HG03558 (cell line): Measurements from ENCODE around the gene TBC1D22A.

ENCODE experiments used
- ATAC-seq: cut with Tn5 transposase; IDR thresholded peaks from one replicate; pipeline ENCODE4 v1.9.1; 2021; ENCODE audit warnings: moderate number of reproducible peaks; ENCODE audit not compliant: unreplicated experiment; ENCODE audit errors: extremely low read depth

The TBC1D22A gene

GRCh38 chr22:47014636-47015345 lies 252.3 kb downstream of the TBC1D22A start:
- ATAC-seq: no peak

DNA sequence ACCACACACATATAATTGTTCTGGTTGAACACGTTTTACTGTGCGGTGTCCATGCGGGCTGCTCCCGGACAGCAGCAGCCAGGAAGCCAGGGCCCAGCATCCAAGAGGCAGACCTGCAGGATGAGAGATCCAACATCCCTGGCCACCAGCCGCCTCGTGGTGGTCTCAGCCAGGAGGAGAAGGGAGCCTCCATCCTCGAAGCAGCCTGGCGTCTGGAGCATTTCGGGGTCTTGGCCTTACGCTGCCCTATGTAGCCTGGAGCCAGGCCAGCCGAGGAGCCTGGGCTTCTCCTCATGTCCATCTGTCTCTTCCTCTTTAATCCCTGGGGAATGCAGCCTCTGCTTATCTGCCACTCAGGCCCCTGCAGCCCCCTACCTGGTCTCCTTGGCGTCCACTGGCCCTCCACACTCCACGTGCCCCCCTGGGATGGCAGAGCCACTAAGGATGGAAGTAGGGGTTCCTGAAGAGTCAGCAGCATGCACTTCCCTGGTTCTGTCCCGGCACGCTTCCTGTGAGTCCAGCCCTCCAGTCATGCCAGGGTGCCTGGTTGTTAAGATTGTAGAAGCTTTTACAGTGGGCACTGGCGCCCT lies 253.2 kb downstream of the TBC1D22A start:
- no peak for ATAC-seq

DNA sequence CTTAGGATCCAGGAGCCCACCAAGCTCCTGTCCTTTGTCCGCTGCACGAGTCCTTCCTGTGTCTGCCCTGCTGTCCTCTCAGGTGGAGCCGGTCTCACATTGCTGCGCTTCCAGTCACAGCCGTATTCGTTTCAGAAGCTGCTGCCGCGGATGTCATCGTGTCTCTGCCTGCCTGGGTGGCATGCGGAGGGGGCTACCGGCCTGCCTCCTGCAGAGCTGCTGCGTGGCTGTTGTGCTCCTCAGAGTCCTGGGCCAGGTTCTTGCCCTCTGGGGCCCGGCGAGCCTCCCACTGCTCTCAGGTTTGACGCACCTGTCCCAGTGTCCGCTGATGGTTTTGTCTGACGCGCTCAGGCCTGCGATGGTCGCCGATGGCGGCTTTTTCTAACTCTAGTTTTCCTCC lies 254.2 kb downstream of the TBC1D22A start:
- ATAC-seq: no peak

GRCh38 chr22:47017245-47017644 lies 254.8 kb downstream of the TBC1D22A start:
- no peak for ATAC-seq

DNA sequence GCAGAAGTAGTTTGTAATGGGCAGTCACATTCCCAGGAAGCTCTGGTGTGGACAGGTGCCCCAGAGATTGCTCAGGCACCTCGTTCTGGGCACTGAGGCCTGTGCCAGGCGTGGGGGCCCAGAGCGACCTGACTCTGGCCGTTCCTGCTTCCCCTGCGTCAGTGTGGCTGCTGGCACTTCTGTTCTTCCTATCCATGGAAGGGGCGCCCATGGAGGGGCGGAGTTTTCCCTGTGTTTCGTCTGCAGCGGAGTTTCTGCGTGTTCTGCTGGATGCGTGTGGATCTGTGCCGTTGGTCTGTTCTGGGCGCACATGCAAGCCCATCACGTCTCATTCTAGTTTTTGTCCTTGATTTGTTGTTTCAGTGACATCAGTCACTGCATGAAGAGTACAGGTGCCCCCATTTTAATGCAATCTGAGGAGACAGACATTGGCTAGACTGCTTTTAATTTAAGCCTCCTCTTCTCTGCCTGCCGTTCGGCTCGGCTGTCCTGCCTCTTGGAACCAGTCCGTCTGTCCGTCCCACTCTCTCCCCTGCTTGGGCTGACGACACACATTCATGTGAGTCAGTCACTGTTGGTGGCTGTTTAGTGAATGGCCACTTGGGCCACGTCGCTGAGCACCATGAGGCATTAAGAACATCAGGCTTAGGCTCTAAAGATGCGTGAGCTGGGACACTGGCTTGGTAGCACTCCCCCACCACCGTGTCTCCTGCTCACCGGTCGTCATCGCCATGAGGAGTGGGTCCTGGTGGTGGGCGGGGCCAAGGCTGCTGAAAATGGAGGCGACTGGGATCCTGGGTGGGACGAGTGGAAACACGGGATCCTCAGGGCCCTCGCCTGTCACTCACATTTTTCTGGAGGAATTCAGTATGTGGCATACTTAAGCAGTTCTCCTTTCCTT lies 255.8 kb downstream of the TBC1D22A start:
- no peak for ATAC-seq

- no peak for ATAC-seq
Measured at GRCh38 chr22:47019012-47019790, 256.8 kb downstream of the TBC1D22A start.

DNA sequence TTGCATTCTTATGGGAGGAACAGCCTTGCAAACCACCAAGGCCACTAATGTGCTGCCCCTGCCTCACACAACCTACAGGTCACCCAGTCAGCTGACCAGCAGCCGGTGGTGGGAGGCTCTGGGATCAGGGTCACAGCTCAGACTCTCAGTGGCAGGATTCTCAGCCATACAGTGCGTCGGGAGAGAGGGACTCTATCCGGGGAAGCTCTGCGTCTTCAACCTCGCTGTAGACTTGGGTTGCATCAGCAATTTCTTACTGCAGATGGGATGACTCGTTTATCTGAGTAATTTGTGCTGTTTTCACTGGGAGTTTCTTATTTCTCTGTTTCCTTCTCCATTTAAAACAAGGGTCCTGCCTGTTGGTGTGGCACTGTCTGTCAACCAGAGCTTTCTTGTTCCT lies 257.7 kb downstream of the TBC1D22A start:
- ATAC-seq: no peak

- ATAC-seq: no peak
Measured at GRCh38 chr22:47021371-47022074, 259.1 kb downstream of the TBC1D22A start.

DNA sequence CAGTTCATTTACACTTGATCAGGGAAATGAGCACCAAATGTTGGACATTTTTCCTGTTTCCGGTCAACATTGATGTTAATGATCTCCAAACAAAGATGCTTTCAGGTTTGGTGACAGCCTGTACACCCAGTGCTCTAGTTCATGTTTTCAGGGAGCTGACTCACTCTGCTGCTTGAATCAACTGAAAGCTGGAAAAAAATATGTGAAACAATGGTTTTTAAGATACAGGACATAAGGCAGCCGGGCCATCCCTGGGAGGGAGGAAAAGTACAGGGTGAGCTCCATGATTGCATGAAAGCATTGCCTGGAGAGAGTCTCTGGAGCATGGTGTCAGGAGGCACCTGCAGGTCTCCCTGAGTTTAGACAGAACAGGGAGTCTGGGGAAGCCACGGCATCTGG lies 259.6 kb downstream of the TBC1D22A start:
- ATAC-seq: no peak

GRCh38 chr22:47022475-47022874 lies 260.0 kb downstream of the TBC1D22A start:
- no peak for ATAC-seq

DNA sequence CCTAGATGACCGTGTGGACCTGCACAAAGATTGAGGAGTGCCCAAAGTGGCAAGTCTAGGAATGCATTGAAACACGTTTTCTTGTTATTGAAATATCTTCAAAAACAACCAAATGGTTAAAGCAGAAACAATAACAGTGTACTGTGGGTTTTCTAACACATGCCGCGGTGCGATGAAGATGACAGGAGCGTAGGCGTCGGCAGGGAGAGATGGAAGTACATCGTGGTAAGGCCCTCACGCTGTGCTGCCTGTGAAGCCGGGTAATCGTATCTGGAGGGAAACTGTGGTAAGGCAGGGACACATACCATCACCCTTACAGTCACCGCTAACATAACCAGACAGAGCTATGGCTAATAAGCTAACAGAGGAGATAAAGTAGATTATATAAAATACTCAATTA lies 261.4 kb downstream of the TBC1D22A start:
- no peak for ATAC-seq

DNA sequence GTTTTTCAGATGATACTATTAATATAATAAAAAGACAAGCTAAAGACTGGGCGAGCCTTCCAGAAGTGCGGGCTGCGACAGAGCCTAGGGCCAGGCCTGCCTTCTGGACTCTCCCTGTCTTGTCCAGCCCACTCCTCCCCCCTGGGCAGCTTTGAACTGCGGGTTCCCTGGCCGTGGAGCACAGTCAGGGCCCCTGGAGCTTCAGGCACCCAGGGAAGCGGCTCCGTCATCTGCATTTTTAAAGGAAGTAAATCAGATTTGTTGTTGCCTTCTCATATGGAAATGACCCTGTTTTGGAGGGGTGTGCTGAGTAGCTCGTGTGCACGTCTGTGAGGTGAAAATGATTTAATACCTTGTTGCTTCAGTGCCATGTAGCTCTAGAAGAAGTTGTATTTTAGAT lies 265.3 kb downstream of the TBC1D22A start:
- no peak for ATAC-seq

DNA sequence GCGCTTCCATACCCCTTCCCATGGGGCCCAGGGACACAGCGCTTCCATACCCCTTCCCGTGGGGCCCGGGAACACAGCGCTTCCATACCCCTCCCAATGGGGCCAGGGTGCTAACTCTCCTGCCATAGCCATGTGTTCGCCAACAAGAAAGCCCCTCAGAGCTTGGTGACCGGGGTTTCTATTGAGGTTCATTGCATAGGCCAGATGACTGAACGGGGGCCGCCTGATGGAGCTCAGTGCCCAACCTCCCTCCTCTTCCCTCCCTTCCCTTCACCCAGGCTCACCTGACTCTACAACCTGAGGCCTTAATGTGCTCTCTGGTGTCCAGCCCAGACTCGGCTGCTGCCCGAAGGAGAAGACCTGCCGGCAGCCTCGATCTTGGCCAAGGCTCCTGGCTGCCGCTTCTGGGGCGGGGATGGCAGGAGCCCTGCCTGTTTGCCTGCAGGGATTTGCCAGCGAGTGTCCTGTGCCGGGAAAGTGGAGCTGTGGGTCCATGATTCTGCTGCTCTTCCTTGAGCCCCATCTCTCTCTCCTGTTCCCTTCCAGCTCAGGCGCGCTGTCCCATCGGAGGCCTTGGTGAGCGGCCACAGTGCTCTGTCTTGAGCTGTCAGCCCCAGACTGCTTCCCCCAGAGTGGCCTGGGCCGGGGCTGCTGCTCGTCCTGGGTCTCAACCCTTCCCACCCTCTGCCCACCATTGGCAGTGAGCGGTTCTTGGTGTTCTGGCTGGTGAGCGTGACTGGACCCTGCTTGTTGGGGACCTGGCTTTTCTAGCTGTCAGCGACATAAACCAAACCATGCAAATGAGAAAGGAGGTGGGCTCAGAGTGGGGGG lies 267.0 kb downstream of the TBC1D22A start:
- ATAC-seq: no peak

GRCh38 chr22:47030143-47030661 lies 267.8 kb downstream of the TBC1D22A start:
- no peak for ATAC-seq

GRCh38 chr22:47030881-47031627 lies 268.6 kb downstream of the TBC1D22A start:
- no peak for ATAC-seq

GRCh38 chr22:47031628-47031915 lies 269.1 kb downstream of the TBC1D22A start:
- ATAC-seq: no peak

DNA sequence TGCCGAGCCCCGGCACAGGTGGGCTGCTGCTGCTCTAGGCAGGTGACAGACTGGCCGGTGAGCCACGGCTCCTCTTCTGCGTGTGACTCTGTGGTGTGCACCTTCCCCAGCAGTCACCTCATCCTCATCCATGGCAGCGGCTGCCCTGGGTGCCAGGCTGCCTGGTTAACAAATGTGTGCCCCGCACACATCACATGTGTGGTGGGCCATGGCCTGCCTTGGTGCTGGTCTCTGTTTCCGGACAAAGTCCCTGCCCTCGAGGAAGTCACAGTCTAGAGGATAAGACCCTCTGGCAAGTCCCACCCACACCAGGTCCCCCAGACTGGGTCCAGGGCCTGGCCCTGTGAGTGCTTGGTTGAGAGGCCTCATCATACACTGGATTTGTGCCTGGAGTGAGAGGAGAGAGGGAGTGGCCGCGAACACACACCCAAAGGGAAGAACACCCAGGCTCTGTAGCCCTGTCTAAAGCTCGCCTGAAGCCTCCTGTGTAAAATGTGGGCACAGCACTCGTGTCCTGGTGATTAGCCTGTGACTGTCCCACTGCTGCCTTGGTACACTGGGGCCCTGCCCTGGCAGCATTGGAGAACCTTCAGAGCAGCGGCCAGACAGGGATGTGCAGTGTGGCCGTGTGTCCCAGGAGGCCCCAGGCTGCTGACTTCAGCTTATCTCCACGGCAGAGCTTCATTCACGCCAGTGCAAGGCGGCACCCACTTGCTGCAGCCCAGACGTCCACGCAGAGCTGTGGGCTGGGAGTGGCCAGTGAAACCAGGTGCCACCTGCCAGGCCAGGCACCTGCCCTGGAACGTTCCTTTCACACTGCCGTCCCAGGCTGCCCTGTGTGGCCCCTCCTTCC lies 269.9 kb downstream of the TBC1D22A start:
- ATAC-seq: no peak
